GM12878 (cell line): ENCODE results near the gene RAB3A. TPM values are rescaled to one million over a fixed set of nuclear protein-coding genes. Genes with fewer than 3 reads are reported as not detected.

Experiments
- ATAC-seq: fragments of 200-7000 bp; cut with Tn5 transposase; 3 replicates; pipeline ENCODE4 v1.9.1; 2020; ENCODE audit warnings: mild to moderate bottlenecking, moderate library complexity
- BruUV-seq: library from RNA; stranded (reverse); fragments of 400-500 nt; replicated peaks from 2 replicates; lab custom pipeline; 2021; lab: Mats Ljungman, UMichigan
- CTCF ChIA-PET: fragments of 300-600 bp; sonication (Branson Sonifier 250); formaldehyde crosslinking; extraction: SDS; loops from one replicate; lab custom pipeline; 2021; ENCODE audit warnings: inconsistent platforms; lab: Yijun Ruan, JAX
- POLR2A ChIA-PET: fragments of 350-600 bp; formaldehyde crosslinking; extraction: SDS; loops from one replicate; lab custom pipeline; 2021; ENCODE audit warnings: inconsistent platforms; lab: Charles Lee
- RAD21 ChIA-PET: fragments of 300-600 bp; sonication (Branson Sonifier 250); formaldehyde crosslinking; loops from one replicate; lab custom pipeline; 2023; ENCODE audit warnings: antibody characterized with exemption; ENCODE audit not compliant: unreplicated experiment; lab: Charles Lee
- SMC1A ChIA-PET: fragments of 300-600 bp; sonication (Branson Sonifier 250); formaldehyde crosslinking; loops from one replicate; lab custom pipeline; 2023; ENCODE audit not compliant: unreplicated experiment, uncharacterized antibody; lab: Charles Lee
- DNase-seq: peaks from one replicate; pipeline ENCODE4 v3.0.0-alpha.2; 2011; ENCODE audit warnings: low read depth, low spot score
- FAIRE-seq: peaks from 3 replicates; lab custom pipeline; 2011; peaks lifted over from hg19 to GRCh38; lab: Jason Lieb, UNC
- H2AFZ ChIP-seq: 2 replicates; pipeline ENCODE4 v1.6.0; 2011; ENCODE audit warnings: low read depth, low read length, control low read depth; ENCODE audit not compliant: control insufficient read depth
- H3K27ac ChIP-seq: 2 replicates; pipeline ENCODE4 v1.5.1; 2011; ENCODE audit warnings: control low read depth; ENCODE audit not compliant: control insufficient read depth, insufficient read depth
- H3K27me3 ChIP-seq, 2 experiments: replicated peaks in 1 of 2; 2 replicates each; pipeline versions ENCODE4 v1.6.0 to v1.6.1; 2011; ENCODE audit warnings: low read length in 1 of 2; ENCODE audit not compliant: control insufficient read depth in 2 of 2, insufficient read depth in 2 of 2
- H3K36me3 ChIP-seq, 2 experiments: 2 replicates each; pipeline ENCODE4 v1.5.1; 2011; ENCODE audit warnings: low read length in 1 of 2; ENCODE audit not compliant: control insufficient read depth in 2 of 2, insufficient read depth in 2 of 2
- H3K4me1 ChIP-seq: 2 replicates; pipeline ENCODE4 v1.6.1; 2011; ENCODE audit warnings: mild to moderate bottlenecking, low read length, moderate library complexity, mixed read lengths; ENCODE audit not compliant: control insufficient read depth, insufficient read depth
- H3K4me2 ChIP-seq: 2 replicates; pipeline ENCODE4 v1.6.0; 2011; ENCODE audit warnings: control low read depth; ENCODE audit not compliant: control insufficient read depth, insufficient read depth
- H3K4me3 ChIP-seq: fragments of 200-600 bp; sonication (generic); 2 replicates; pipeline ENCODE4 v1.5.1; 2016
- H3K79me2 ChIP-seq: 2 replicates; pipeline ENCODE4 v1.6.0; 2011; ENCODE audit warnings: low read length; ENCODE audit not compliant: control insufficient read depth, insufficient read depth
- H3K9ac ChIP-seq: 2 replicates; pipeline ENCODE4 v1.8.0; 2011; ENCODE audit warnings: low read length, control low read depth, mixed read lengths; ENCODE audit not compliant: control insufficient read depth, insufficient read depth
- H3K9me3 ChIP-seq: replicated peaks from 3 replicates; pipeline ENCODE4 v1.5.1; 2011; ENCODE audit warnings: mild to moderate bottlenecking, low read length; ENCODE audit not compliant: control insufficient read depth, insufficient read depth
- H4K20me1 ChIP-seq: 2 replicates; pipeline ENCODE4 v1.6.0; 2011; ENCODE audit not compliant: control insufficient read depth, insufficient read depth
- ASH2L ChIP-seq: fragments of 300-600, 200-600 bp; sonication (generic); IDR thresholded peaks from 2 replicates; pipeline ENCODE4 v1.6.1; 2017; ENCODE audit warnings: low read depth, mild to moderate bottlenecking, borderline replicate concordance
- CTCF ChIP-seq, 3 experiments: IDR thresholded peaks in 2 of 3; conservative IDR thresholded peaks in 1 of 3; 2 replicates each; pipeline ENCODE4 v1.5.1; 2011; ENCODE audit warnings: low read depth in 3 of 3, low read length in 3 of 3, mild to moderate bottlenecking in 3 of 3, control low read depth in 2 of 3, moderate library complexity in 2 of 3, inconsistent platforms in 1 of 3, mixed read lengths in 1 of 3; ENCODE audit not compliant: control insufficient read depth in 2 of 3, insufficient read depth in 1 of 3; ENCODE audit errors: extremely low read depth in 1 of 3
- FOXK2 ChIP-seq: fragments of 450-650 bp; IDR thresholded peaks from 2 replicates; pipeline ENCODE4 v1.6.1; 2017; ENCODE audit warnings: mild to moderate bottlenecking, moderate library complexity
- IRF5 ChIP-seq: fragments of 450-650 bp; IDR thresholded peaks from 2 replicates; pipeline ENCODE4 v1.6.1; 2017; ENCODE audit warnings: borderline replicate concordance
- NFYA ChIP-seq: IDR thresholded peaks from 2 replicates; pipeline ENCODE4 v1.6.1; 2011; ENCODE audit warnings: low read depth, mild to moderate bottlenecking, low read length, improper control_type of control experiment, borderline replicate concordance
- RAD21 ChIP-seq: IDR thresholded peaks from 2 replicates; pipeline ENCODE4 v1.6.1; 2011; ENCODE audit warnings: mild to moderate bottlenecking, low read depth, low read length, moderate library complexity; ENCODE audit not compliant: insufficient read depth
- RB1 ChIP-seq: fragments of 450-650 bp; formaldehyde crosslinking; IDR thresholded peaks from 2 replicates; pipeline ENCODE4 v1.6.1; 2017; ENCODE audit warnings: mild to moderate bottlenecking, borderline replicate concordance
- SMARCA5 ChIP-seq: fragments of 450-650 bp; IDR thresholded peaks from 2 replicates; pipeline ENCODE4 v1.6.1; 2017; ENCODE audit warnings: mild to moderate bottlenecking
- SMC3 ChIP-seq: IDR thresholded peaks from 2 replicates; pipeline ENCODE4 v1.6.1; 2011; ENCODE audit warnings: low read length, improper control_type of control experiment, borderline replicate concordance
- YY1 ChIP-seq: IDR thresholded peaks from 2 replicates; pipeline ENCODE4 v1.6.1; 2011; ENCODE audit warnings: low read depth, mild to moderate bottlenecking, low read length
- ZZZ3 ChIP-seq: IDR thresholded peaks from 2 replicates; pipeline ENCODE4 v1.6.1; 2011; ENCODE audit warnings: low read depth; ENCODE audit not compliant: control insufficient read depth, insufficient read length
- WGBS: methylation state at CpG from one replicate; pipeline ENCODE4 v1.1.6; 2016; ENCODE audit warnings: low lambda C conversion rate; ENCODE audit not compliant: insufficient replicate concordance, insufficient coverage; ENCODE audit errors: missing lambda C conversion rate; 5-methylcytosine and 5-hydroxymethylcytosine counted together
- in situ Hi-C: fragments of 300-500 bp; cut with MboI; formaldehyde crosslinking; loops from 9 replicates; pipeline ENCODE4 v1.14.3; 2018; ENCODE audit warnings: mixed read lengths
- intact Hi-C: fragments of 100-400 bp; cut with micrococcal nuclease; formaldehyde crosslinking; loops from one replicate; pipeline ENCODE4 v1.14.2; 2022; ENCODE audit not compliant: unreplicated experiment
- polyA plus RNA-seq, 11 experiments: library from polyadenylated mRNA; depleted of rRNA in 4 of 11; unstranded in 6 of 11; stranded (reverse) in 5 of 11; fragments of >200 nt; fragmentation: Nextera tagmentation in 4 of 11; fragmentation: Illumina TruSeq in 1 of 11; extraction: Ambion mirVana in 4 of 11; extraction: Trizol in 1 of 11; gene quantifications; 1 replicate in 1 of 11; 2 replicates in 10 of 11; pipeline versions ENCODE4 v1.2.1 to v1.2.3, GENCODE V29; 2011 to 2016; ENCODE audit warnings: inconsistent platforms in 2 of 11, missing spikeins in 2 of 11, low read depth in 1 of 11
- total RNA-seq, 4 experiments: library from RNA; depleted of rRNA in 3 of 4; stranded (reverse); fragments of >200 nt in 3 of 4; fragmentation: Illumina TruSeq in 1 of 4; extraction: Trizol in 1 of 4; gene quantifications; 2 replicates each; pipeline versions ENCODE4 v1.2.1 to v1.2.3, GENCODE V29; 2013 to 2021
- TF ChIP-seq, protein P1 (sequence below): IDR thresholded peaks from 2 replicates; pipeline ENCODE4 v1.6.1; 2011; ENCODE audit warnings: low read depth, mild to moderate bottlenecking, low read length, moderate library complexity, borderline replicate concordance; ENCODE audit errors: extremely low read depth
- TF ChIP-seq, protein P2 (sequence below): IDR thresholded peaks from 2 replicates; pipeline ENCODE4 v1.6.1; 2011; ENCODE audit warnings: borderline replicate concordance, low read depth, mild to moderate bottlenecking, moderate library complexity, low read length; ENCODE audit not compliant: insufficient read depth, poor library complexity, severe bottlenecking

RAB3A gene
- total and polyA plus RNA-seq, 10 of the 15 experiments (the other 5 are each of a cell fraction or from before 2014, with no cell fraction given): 0.07 to 3.5 (median 1.2) TPM; not detected in 1

DNA sequence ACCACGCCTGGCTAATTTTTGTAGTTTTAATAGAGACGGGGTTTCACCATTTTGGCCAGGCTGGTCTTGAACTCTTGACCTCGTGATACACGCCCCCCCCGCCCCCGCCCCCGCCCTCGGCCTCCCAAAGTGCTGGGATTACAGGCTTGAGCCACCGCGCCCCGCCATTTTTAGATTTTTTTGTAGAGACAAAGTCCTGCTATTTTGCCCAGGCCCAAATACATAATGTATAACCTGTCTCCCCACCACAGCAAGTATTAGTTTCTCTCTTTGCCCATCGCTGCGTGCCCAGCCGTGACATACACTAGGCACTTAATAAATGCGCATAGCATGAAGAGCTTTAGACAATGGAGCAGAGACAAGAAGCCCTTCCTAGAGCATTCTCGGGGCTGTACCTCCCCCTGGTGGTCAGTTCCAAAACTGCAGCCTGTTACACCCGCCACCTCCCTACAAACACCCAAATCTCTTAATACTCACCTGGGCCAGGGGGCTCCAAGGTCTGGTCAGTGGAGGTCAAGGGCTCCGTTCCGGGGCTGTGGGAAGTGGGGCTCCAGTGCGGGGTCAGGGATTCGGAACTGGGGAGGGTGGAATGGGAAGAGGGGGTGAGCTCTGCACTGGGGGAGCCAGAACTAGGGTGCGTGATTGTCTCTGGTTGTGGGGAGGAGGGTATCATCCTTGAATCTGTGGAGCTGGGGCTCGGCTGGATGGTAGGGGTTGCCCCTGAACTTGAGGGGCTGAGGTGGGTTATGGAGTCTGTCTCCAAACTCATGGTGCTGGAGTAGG is 47.9 kb upstream of the RAB3A start:
- WGBS: 18% methylated on average over 23 of the region's 23 CpGs
- H3K4me2 ChIP-seq: no peak overlapping the region

More for the DNA sequence above, 47.9 kb upstream of the RAB3A start:
- Histone ChIP-seq H3K9ac (no peak overlapping the region), H2AFZ (peak overlapping the region; percentile 55; the same call in 1 of the 2 replicates), H3K27me3 (no peaks in the 10 kb centered on the region; a peak in 1 of 4 replicates), H3K79me2 (no peaks in the 10 kb centered on the region), H4K20me1 (no peaks in the 10 kb centered on the region), H3K4me3 (no peak overlapping the region), H3K27ac (no peak overlapping the region), H3K9me3 (no peaks in the 10 kb centered on the region), H3K36me3 (no peaks in the 10 kb centered on the region), H3K4me1 (peaks cover 5% of the 10 kb centered on the region)
- in situ Hi-C loops: no loop called here
- SMC1A ChIA-PET: interaction anchor here (0.6 to 7.6 kb wide), 19 partner anchors 9 to 205 kb away, joined by 3 to 121 read pairs (median 5); partner anchors contain the start of genes MPV17L2 and RAB3A
- intact Hi-C loops: loop anchor here (1.0 kb wide), 2 partner anchors 43 to 138 kb away; no protein-coding TSS in a partner anchor
- ATAC-seq: peak; percentile 92
- FAIRE-seq: peak; percentile 98
- POLR2A ChIA-PET: interaction anchor here (0.6 to 1.2 kb wide), 3 partner anchors 46 to 86 kb away, joined by 3 read pairs; no protein-coding TSS in a partner anchor
- BruUV-seq: no TSS peak
- TF ChIP-seq, protein P1, sequence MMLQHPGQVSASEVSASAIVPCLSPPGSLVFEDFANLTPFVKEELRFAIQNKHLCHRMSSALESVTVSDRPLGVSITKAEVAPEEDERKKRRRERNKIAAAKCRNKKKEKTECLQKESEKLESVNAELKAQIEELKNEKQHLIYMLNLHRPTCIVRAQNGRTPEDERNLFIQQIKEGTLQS: no peak
- peak; percentile 90 to 97 (median 96) for TF ChIP-seq CTCF (IDR thresholded peaks at IDR 0.05 in 2 of 3, conservative IDR thresholded peaks at IDR 0.05 in 1 of 3; ENCODE audit: control insufficient read depth in 2 of 3, extremely low read depth in 1 of 3, insufficient read depth in 1 of 3, low read depth in 3 of 3, low read length in 3 of 3)
- no peak for TF ChIP-seq NFYA
- TF ChIP-seq ASH2L: no peak
- peak; percentile 95 for TF ChIP-seq SMARCA5
- TF ChIP-seq IRF5: no peak
- TF ChIP-seq FOXK2: no peak
- peak; percentile 94 for TF ChIP-seq RAD21
- peak; percentile 75; the same call in 1 of the 2 replicates for TF ChIP-seq RB1
- TF ChIP-seq SMC3: peak; percentile 99
- TF ChIP-seq ZZZ3: no peak
- TF ChIP-seq, protein P2, sequence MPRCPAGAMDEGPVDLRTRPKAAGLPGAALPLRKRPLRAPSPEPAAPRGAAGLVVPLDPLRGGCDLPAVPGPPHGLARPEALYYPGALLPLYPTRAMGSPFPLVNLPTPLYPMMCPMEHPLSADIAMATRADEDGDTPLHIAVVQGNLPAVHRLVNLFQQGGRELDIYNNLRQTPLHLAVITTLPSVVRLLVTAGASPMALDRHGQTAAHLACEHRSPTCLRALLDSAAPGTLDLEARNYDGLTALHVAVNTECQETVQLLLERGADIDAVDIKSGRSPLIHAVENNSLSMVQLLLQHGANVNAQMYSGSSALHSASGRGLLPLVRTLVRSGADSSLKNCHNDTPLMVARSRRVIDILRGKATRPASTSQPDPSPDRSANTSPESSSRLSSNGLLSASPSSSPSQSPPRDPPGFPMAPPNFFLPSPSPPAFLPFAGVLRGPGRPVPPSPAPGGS: no peak
- peak; percentile 88 for TF ChIP-seq YY1
- CTCF ChIA-PET: interaction anchor here (0.6 to 8.0 kb wide), 33 partner anchors 8 to 313 kb away, joined by 3 to 213 read pairs (median 6); partner anchors contain the start of genes MPV17L2 and RAB3A
- DNase-seq: peak; percentile 40
- RAD21 ChIA-PET: interaction anchor here (0.6 to 8.7 kb wide), 20 partner anchors 11 to 832 kb away, joined by 3 to 175 read pairs (median 4); partner anchors contain the start of genes LSM4, MPV17L2 and RAB3A
